ENCODE results near the gene RPUSD3.

GRCh38 chr3:9834520-9835380, 9.1 kb downstream of the RPUSD3 start:
- TF ChIP-seq POLR2A (IDR thresholded peaks at IDR 0.05; ENCODE audit: low read depth, low read length) (no peak), CEBPB (IDR thresholded peaks at IDR 0.05; ENCODE audit: low read depth, low read length) (no peak), RAD21 (IDR thresholded peaks at IDR 0.05; ENCODE audit: low read length) (no peak), MXI1 (IDR thresholded peaks at IDR 0.05; ENCODE audit: borderline replicate concordance, low read depth, low read length) (no peak), ELK1 (IDR thresholded peaks at IDR 0.05; ENCODE audit: borderline replicate concordance, low read depth, low read length) (no peak), CHD1 (IDR thresholded peaks at IDR 0.05; ENCODE audit: low read depth, low read length) (no peak), SMC3 (IDR thresholded peaks at IDR 0.05; ENCODE audit: low read depth, low read length) (no peak)
- TF ChIP-seq, protein P1, sequence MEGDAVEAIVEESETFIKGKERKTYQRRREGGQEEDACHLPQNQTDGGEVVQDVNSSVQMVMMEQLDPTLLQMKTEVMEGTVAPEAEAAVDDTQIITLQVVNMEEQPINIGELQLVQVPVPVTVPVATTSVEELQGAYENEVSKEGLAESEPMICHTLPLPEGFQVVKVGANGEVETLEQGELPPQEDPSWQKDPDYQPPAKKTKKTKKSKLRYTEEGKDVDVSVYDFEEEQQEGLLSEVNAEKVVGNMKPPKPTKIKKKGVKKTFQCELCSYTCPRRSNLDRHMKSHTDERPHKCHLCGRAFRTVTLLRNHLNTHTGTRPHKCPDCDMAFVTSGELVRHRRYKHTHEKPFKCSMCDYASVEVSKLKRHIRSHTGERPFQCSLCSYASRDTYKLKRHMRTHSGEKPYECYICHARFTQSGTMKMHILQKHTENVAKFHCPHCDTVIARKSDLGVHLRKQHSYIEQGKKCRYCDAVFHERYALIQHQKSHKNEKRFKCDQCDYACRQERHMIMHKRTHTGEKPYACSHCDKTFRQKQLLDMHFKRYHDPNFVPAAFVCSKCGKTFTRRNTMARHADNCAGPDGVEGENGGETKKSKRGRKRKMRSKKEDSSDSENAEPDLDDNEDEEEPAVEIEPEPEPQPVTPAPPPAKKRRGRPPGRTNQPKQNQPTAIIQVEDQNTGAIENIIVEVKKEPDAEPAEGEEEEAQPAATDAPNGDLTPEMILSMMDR (conservative IDR thresholded peaks at IDR 0.05; ENCODE audit: low read depth, low read length): no peak
